Right forelimb (tissue), 1 donor: Measurements from ENCODE around the gene ZNRD2.

Source experiments
- DNase-seq: peaks from one replicate; pipeline ENCODE4 v3.0.0-alpha.2; 2018

ZNRD2 gene

GRCh38 chr11:65569973-65570918 lies at the start of gene ZNRD2:
Gene ZNRD2, plus strand, starts transcription at chr11:65570477. Its CDS starts 15 bp downstream, at chr11:65570492.
- DNase-seq: peak; percentile 97

GRCh38 chr11:65521777-65522521 lies 48.3 kb upstream of the ZNRD2 start:
- DNase-seq: peak; percentile 11

- peak; percentile 30 for DNase-seq
Observed at GRCh38 chr11:65522718-65523630, 47.3 kb upstream of the ZNRD2 start.

- DNase-seq: peak; percentile 34
Observed at GRCh38 chr11:65523631-65523968, 46.7 kb upstream of the ZNRD2 start.

- DNase-seq: peak; percentile 44
Observed at GRCh38 chr11:65524014-65524740, 46.1 kb upstream of the ZNRD2 start.

GRCh38 chr11:65524741-65525545 lies 45.3 kb upstream of the ZNRD2 start, which contains the start of gene SCYL1:
Gene SCYL1, plus strand, starts transcription at chr11:65525083. Its CDS starts 71 bp downstream, at chr11:65525154.
- peak; percentile 95 for DNase-seq

- no peak for DNase-seq
Observed at GRCh38 chr11:65525546-65526480, 44.5 kb upstream of the ZNRD2 start.

- DNase-seq: no peak
Observed at GRCh38 chr11:65526744-65527143, 43.5 kb upstream of the ZNRD2 start.

- DNase-seq: no peak
Observed at GRCh38 chr11:65528819-65529350, 41.4 kb upstream of the ZNRD2 start.

GRCh38 chr11:65529475-65530156 lies 40.7 kb upstream of the ZNRD2 start:
- no peak for DNase-seq

- no peak for DNase-seq
Observed at GRCh38 chr11:65530157-65530496, 40.1 kb upstream of the ZNRD2 start.

GRCh38 chr11:65532388-65533064 lies 37.8 kb upstream of the ZNRD2 start:
- no peak for DNase-seq

- no peak for DNase-seq
Observed at GRCh38 chr11:65535102-65535501, 35.2 kb upstream of the ZNRD2 start.

GRCh38 chr11:65536412-65537295 lies 33.6 kb upstream of the ZNRD2 start:
- DNase-seq: no peak

- DNase-seq: no peak
Observed at GRCh38 chr11:65537296-65537597, 33.0 kb upstream of the ZNRD2 start.

- no peak for DNase-seq
Observed at GRCh38 chr11:65537620-65538231, 32.6 kb upstream of the ZNRD2 start.

GRCh38 chr11:65538232-65538914 lies 31.9 kb upstream of the ZNRD2 start:
- no peak for DNase-seq
